ENCODE results near the gene TTL.
A peak's percentile ranks its signal among the peaks of the same experiment; 100 is the strongest.
"Not testable (repeated sequence)": the region's sequence is repeated elsewhere in the genome, so short reads cannot be mapped to it uniquely, and the experiment has no call there.

TTL gene

DNA sequence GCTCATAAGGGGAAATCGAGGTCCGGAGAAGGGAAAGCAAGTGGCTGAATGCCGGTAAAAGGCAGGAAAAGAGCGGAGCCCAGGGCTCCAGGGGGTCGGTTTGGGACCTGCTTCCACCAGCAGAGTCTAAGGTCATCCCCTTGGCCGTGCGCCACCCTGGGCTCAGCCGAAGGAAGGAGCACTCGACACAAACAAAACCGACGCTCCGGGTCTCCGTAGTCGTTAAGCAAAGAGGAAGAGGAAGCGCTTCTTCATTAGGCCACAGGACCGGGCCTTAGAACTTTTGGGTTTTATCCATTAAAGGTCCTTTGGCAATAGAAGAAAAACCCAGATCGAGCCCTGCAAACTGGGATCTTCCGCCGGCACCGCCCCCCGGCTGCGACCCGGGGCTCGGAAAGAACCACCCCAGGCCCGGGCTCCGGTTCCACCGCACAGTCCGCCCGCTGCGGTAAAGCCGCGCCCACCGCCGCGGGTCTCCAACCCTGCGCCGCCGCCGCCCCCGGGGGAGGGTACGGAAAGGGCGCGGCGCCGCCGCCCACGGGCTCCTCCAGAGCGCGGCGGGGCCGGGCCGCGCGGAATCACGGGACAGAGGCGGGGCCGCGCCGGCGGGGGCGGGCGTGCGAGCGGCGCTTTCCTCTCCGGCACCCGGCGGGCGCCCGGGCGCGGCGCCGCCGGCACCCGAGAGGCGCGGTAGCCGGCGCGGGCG is at the start of gene TTL:
TSS of gene TTL (plus strand) at position 629 of the 706 bp plus-strand sequence. CDS start 189 bp downstream, outside the sequence.
- DNase-seq = peak; percentile 65 to 78

DNA sequence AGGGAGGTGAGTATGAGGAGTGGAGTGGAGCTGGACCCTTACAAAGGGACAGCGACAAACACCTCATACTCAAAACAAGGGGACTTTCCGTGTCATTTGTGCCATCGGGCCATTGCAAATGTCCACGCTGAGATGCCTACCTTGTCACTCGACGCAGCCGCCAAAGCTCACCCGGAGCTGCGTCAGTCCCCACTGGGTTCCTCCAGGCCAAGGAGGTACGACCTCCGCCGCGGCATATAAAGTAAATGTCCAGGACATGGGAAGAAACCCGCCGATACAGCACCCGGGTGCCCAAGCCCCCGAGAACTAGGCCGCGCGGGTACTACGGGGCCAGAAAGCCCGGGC is 49.6 kb upstream of the TTL start:
- not testable (repeated sequence) for DNase-seq

DNA sequence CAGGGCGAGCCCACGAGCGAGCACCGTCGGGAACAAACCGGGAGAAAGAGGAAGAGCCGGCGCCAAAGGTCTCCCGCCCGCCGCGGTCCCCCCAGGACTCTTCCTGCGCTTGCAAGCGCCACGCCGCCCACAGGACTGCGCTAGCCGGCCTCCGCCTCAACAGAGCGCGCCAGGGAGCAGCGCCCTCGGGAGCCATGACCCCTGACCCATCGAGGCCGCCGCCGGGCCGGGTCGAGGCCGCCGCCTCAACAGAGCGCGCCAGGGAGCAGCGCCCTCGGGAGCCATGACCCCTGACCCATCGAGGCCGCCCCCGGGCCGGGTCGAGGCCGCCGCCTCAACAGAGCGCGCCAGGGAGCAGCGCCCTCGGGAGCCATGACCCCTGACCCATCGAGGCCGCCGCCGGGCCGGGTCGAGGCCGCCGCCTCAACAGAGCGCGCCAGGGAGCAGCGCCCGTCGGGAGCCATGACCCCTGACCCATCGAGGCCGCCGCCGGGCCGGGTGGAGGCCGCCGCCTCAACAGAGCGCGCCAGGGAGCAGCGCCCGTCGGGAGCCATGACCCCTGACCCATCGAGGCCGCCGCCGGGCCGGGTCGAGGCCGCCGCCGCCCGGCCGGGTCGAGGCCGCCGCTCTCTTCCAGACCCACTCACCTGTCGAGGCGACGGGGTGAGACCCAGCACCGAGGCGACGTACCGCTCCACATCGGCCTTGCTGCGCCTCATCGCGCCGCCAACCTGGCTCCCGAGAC is 49.0 kb upstream of the TTL start:
- peak in 1 of 2 donors; percentile 11 for DNase-seq

DNA sequence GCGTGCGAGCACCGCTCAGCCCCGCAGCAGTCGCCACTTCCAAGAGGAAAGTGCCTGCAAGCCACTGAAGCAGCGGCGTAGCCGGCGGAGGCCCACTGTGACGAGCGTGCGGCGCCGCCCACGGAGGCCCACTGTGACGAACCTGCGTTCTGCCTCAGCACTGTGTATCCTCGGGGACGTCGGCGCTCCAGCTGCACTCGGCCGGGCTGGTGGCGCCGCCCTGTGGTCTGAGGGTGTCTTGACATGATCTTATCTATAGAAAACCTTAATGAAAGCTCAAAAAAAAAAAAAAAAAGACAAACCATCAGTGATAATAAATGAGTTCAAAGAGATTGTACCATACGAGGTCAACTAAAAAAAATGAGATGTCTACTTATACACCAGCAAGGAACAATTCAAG is 48.5 kb upstream of the TTL start, which contains the start of gene RGPD8:
TSS of gene RGPD8 (minus strand) at position 166 of the 400 bp plus-strand sequence. CDS start 192 bp downstream, outside the sequence.
- DNase-seq = peak; percentile 72 to 87

GRCh38 chr2:112433932-112434730 is 47.8 kb upstream of the TTL start:
- no peak for DNase-seq

- DNase-seq = not testable (repeated sequence)
Observed at GRCh38 chr2:112434890-112435715, 46.9 kb upstream of the TTL start.

DNA sequence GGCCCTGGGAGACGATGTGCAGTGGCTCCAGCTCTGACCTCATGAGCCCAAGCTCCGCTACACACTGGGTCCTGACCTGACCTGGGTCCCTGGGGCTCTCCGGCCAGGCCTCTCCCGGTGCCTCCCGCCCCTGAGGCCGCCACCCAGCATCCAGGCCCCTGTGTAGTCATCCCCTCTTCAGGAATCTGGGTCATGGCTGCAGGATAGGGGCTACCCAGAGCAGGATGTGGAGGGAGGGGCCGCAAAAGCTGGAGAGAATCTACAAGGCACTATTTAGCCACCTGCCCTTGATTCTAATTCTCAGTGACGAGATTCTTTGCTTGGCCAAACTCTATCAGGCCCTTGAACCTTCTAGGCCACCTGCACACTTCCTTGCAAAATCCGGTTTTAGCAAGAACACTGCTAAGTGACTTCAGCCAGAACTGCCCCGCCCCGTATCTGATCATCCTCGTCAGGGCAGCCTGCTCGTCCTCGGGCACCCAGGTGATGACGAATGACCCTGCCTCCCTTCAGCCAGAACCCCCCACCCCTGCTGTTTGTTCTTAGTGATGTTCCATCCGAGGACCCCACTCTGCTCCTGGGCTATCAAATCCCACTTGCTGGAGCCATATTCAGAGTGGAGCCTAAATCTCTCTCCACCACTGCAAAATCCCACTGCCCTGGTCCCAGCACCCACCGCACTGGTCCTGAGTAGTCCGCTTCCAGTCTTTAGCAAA is 46.1 kb upstream of the TTL start:
- DNase-seq = not testable (repeated sequence)

DNA sequence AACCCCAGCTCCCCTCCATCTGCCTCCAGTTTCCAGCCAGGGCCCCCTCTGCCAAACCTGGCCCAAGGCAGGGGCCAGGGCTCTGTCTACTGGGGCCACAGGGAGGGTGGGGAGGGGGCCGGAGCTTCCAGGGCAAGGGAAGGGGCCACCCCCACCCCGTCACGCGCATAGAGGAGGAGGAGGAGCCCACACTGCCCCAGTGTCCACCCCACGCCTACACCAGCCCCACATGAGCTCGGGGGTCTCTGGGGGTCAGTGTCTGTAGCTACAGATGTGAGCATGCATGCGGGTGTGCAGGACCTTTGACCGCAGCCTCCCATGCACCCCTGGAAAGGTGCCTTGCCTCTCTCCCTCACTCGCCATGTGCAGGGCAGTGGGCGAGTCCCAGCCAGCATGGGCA is 45.0 kb upstream of the TTL start:
- not testable (repeated sequence) for DNase-seq

- DNase-seq = not testable (repeated sequence)
Observed at GRCh38 chr2:112437405-112437831, 44.5 kb upstream of the TTL start.

- DNase-seq = not testable (repeated sequence)
Observed at GRCh38 chr2:112438603-112439261, 43.2 kb upstream of the TTL start.

- not testable (repeated sequence) for DNase-seq
Observed at GRCh38 chr2:112444256-112444655, 37.7 kb upstream of the TTL start.

GRCh38 chr2:112449854-112450253 is 32.1 kb upstream of the TTL start:
- no peak for DNase-seq

DNA sequence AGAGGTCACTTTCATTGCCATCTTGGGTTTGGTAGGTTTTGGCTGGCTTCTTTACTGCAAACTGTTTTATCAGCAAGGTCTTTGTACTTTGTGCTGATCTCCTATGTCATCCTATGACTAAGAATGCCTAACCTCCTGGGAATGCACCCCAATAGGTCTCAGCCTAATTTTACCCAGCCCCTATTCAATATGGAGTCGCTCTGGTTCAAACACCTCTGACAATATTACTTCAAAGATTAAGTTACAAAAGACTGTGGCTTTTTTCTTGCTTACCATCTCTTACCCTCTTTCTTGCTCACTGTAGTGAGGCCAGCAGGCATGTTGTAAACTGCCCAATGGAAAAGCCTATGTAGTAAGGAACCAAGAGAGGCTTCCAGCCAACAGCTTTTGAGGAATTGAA is 30.6 kb upstream of the TTL start:
- DNase-seq = no peak

- no peak for DNase-seq
Observed at GRCh38 chr2:112454586-112454985, 27.4 kb upstream of the TTL start.

- no peak for DNase-seq
Observed at GRCh38 chr2:112459372-112459771, 22.6 kb upstream of the TTL start.

DNA sequence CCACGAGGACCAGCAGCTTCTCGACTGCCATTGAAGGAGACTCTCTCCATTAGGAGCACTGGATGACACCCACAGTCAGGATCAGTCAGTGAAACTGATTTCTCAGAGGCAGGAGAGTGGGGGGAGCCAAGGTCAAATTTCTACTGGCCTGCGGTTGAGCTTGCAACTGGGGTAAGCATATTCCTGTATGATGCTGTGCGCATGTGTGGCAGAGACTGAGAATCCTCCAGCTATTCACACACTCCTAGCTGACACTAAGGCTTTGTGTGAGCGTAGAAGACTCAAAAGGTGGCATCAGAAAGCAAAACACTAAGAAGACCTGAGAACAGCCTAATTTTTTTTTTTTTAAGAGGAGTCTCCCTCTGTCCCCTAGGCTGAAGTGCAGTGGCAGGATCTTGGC is 19.8 kb upstream of the TTL start:
- no peak for DNase-seq

DNA sequence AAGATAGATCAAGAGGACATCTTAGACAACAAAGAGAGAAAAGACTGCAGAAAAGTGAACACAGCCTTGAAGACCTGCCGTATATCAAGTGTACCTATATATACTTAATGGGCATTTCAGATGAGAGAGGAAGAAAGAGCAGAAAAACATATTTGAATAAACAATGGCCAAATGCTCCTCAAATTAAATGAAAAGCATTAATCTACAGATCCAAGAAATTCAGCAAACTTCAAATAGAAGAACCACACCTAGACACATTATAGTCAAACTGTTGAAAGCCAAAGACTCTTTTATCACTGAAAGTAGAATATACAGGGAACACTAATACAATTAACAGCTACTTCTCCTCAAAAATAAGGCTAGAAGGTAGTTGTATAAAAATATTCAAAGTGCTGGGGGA is 18.7 kb upstream of the TTL start:
- DNase-seq = no peak

DNA sequence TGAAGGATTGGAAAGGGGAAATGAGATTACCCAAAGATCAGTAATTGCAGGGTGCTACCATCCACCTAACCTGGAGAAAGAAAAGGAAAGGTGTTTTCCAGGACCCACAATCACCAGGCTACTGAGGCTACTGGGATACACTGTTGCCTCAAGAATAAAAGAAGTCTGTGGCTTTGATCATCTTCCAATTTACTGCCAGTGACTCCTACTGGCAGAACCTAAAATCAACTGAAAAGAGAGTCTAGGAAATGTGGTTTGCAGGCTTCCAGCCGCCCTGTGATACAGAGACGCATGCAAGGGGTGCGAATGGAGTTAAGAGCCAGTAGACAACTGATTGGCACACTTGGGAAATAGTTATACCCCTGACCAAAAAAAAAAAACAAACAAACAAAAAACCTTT is 16.6 kb upstream of the TTL start:
- no peak for DNase-seq

DNA sequence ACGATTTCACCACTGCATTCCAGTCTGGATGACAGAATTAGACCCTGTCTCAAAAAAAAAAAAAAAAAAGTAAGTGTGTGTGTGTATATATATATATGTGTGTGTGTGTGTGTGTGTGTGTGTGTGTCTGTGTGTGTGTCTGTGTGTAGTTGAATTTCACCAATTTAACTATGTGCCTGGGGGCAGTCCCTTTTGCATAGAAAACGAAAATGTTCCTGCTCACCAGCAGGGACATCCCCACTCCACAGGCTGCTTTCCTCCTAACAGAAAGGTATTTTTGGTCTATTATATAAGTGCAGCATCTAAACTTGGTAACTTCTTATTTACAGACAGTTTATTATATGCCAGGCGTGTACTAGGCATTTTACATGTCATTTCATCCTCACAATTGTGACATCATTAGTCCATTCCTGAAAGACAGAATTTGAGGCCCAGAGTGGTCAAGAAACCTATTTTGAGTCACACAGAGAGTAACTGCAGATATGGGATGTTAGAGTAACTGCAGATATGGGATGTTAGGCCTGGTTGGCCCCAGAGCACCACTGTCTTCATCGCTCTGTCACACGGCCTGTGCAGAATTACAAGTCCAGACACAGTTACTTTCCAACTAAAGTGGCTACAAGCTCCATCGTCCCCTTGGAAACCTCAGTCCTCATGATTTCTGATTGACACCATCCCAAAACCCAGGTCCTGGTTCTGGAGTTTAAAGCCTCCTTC is 9.3 kb upstream of the TTL start:
- no peak for DNase-seq

GRCh38 chr2:112474844-112475486 is 7.0 kb upstream of the TTL start:
- DNase-seq = no peak

Data from stimulated activated CD4-positive, alpha-beta T cell treated with anti-CD3 and anti-CD28 coated beads, Interleukin-2, amount 100 ng/mL, for 48 hours (primary cell).